Kasumi-1 (cell line): Measurements from ENCODE around the gene LRPPRC.

Experiments
- DNase-seq, 2 experiments: peaks; one replicate each; lab custom pipeline; 2025; lab: John Stamatoyannopoulos, UW

The LRPPRC gene

GRCh38 chr2:43906448-43907109, 89.2 kb downstream of the LRPPRC start:
- DNase-seq: no peak

GRCh38 chr2:43905871-43906270, 89.9 kb downstream of the LRPPRC start:
- DNase-seq: no peak

GRCh38 chr2:43905371-43905803, 90.4 kb downstream of the LRPPRC start:
- no peak for DNase-seq

GRCh38 chr2:43899589-43899988, 96.2 kb downstream of the LRPPRC start:
- no peak for DNase-seq

GRCh38 chr2:43898838-43899346, 96.9 kb downstream of the LRPPRC start:
- no peak for DNase-seq

- no peak for DNase-seq
Measured at GRCh38 chr2:43898134-43898837, 97.5 kb downstream of the LRPPRC start.

GRCh38 chr2:43897492-43897891, 98.3 kb downstream of the LRPPRC start:
- DNase-seq: no peak

- no peak for DNase-seq
Measured at GRCh38 chr2:43896906-43897305, 98.9 kb downstream of the LRPPRC start.

GRCh38 chr2:43894743-43895142, 101.0 kb downstream of the LRPPRC start:
- DNase-seq: no peak

GRCh38 chr2:43890855-43891254, 104.9 kb downstream of the LRPPRC start:
- DNase-seq: no peak

- DNase-seq: no peak
Measured at GRCh38 chr2:43889416-43889815, 106.4 kb downstream of the LRPPRC start.

GRCh38 chr2:43887176-43887575, 108.6 kb downstream of the LRPPRC start:
- no peak for DNase-seq

- no peak for DNase-seq
Measured at GRCh38 chr2:43885132-43885632, 110.6 kb downstream of the LRPPRC start.

- no peak for DNase-seq
Measured at GRCh38 chr2:43884689-43885088, 111.1 kb downstream of the LRPPRC start.

- no peak for DNase-seq
Measured at GRCh38 chr2:43882312-43882711, 113.5 kb downstream of the LRPPRC start.

GRCh38 chr2:43880952-43881351, 114.8 kb downstream of the LRPPRC start:
- no peak for DNase-seq

GRCh38 chr2:43880471-43880870, 115.3 kb downstream of the LRPPRC start:
- DNase-seq: no peak

GRCh38 chr2:43879261-43879660, 116.5 kb downstream of the LRPPRC start:
- no peak for DNase-seq

- DNase-seq: peak; percentile 68 to 79
Measured at GRCh38 chr2:43877782-43878464, 117.9 kb downstream of the LRPPRC start.

- DNase-seq: no peak
Measured at GRCh38 chr2:43874776-43875451, 120.9 kb downstream of the LRPPRC start.

GRCh38 chr2:43872151-43872550, 123.6 kb downstream of the LRPPRC start:
- no peak for DNase-seq

- no peak for DNase-seq
Measured at GRCh38 chr2:43855292-43855691, 140.5 kb downstream of the LRPPRC start.
